ENCODE data around the gene COX6B1.

DNA sequence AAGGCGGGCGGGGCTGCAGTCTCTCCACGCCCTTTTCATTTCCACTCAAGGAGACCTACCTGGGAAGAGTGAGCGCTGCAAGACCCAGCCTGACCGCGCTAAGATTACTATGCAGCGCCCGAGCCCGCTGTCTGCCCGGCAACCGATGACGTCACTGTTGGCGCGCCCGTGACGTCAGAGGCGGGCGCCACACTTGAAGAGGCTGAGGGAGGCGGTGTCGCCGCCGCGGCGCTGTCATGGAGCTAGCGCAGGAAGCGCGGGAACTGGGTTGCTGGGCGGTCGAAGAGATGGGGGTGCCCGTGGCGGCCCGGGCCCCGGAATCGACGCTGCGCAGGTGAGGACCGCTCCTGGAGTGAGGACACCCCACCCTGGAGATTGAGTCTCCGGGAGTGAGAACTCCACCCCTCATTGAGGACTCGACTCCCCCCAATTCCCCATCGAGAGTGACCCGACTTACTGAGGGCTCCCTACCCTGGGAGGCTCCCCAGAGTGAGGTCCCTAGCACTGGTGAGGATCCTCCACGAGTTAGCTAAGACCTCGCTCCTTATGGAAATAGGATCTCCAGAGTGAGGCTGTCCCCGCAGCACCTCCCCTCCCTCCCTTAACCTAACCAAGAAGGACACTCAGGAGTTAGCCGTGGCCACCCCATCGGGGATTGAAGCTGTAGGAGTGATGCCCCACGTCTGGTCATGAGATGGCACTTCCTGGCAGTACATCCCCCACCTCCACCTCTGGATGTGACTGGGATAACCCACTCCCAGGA is 35.4 kb upstream of the COX6B1 start, which contains the start of gene HAUS5:
- TF ChIP-seq, protein P1, sequence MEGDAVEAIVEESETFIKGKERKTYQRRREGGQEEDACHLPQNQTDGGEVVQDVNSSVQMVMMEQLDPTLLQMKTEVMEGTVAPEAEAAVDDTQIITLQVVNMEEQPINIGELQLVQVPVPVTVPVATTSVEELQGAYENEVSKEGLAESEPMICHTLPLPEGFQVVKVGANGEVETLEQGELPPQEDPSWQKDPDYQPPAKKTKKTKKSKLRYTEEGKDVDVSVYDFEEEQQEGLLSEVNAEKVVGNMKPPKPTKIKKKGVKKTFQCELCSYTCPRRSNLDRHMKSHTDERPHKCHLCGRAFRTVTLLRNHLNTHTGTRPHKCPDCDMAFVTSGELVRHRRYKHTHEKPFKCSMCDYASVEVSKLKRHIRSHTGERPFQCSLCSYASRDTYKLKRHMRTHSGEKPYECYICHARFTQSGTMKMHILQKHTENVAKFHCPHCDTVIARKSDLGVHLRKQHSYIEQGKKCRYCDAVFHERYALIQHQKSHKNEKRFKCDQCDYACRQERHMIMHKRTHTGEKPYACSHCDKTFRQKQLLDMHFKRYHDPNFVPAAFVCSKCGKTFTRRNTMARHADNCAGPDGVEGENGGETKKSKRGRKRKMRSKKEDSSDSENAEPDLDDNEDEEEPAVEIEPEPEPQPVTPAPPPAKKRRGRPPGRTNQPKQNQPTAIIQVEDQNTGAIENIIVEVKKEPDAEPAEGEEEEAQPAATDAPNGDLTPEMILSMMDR (tag by site-specific recombination; IDR thresholded peaks at IDR 0.05) = peak; percentile 88
- peak; percentile 97 for TF ChIP-seq ZNF660 (tag by site-specific recombination; IDR thresholded peaks at IDR 0.05)
- no peak for TF ChIP-seq ZNF654 (tag by site-specific recombination; IDR thresholded peaks at IDR 0.05; ENCODE audit: low read depth)
- TF ChIP-seq ZFP3 (tag by site-specific recombination; IDR thresholded peaks at IDR 0.05; ENCODE audit: low read depth) = no peak
- TF ChIP-seq, protein P2, sequence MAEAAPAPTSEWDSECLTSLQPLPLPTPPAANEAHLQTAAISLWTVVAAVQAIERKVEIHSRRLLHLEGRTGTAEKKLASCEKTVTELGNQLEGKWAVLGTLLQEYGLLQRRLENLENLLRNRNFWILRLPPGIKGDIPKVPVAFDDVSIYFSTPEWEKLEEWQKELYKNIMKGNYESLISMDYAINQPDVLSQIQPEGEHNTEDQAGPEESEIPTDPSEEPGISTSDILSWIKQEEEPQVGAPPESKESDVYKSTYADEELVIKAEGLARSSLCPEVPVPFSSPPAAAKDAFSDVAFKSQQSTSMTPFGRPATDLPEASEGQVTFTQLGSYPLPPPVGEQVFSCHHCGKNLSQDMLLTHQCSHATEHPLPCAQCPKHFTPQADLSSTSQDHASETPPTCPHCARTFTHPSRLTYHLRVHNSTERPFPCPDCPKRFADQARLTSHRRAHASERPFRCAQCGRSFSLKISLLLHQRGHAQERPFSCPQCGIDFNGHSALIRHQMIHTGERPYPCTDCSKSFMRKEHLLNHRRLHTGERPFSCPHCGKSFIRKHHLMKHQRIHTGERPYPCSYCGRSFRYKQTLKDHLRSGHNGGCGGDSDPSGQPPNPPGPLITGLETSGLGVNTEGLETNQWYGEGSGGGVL (tag by site-specific recombination; IDR thresholded peaks at IDR 0.05) = peak; percentile 37; the same call in 1 of the 2 replicates
- peak; percentile 97 for TF ChIP-seq ZNF324 (tag by site-specific recombination; IDR thresholded peaks at IDR 0.05)
- peak; percentile 91; the same call in 1 of the 2 replicates for TF ChIP-seq ZBTB7A (tag by site-specific recombination; IDR thresholded peaks at IDR 0.05; ENCODE audit: low read depth)
- TF ChIP-seq ZBTB8A (tag by site-specific recombination; IDR thresholded peaks at IDR 0.05) = peak; percentile 95
- peak; percentile 85; the same call in 1 of the 2 replicates for TF ChIP-seq ZSCAN23 (tag by site-specific recombination; IDR thresholded peaks at IDR 0.05)

All from HEK293 (cell line).